Stimulated activated naive CD8-positive, alpha-beta T cell treated with anti-CD3 and anti-CD28 coated beads, Interleukin-15, Interleukin-2, amounts not matched to agents 100 U/mL and 50 U/mL, for 24 hours (primary cell): ENCODE measurements around the gene ATG5.
"Not testable (repeated sequence)": the region's sequence is repeated elsewhere in the genome, so short reads cannot be mapped to it uniquely, and the experiment has no call there.

Experiments
- ATAC-seq: fragments of 150-1000 bp; cut with Tn5 transposase; one replicate; pipeline ENCODE4 v1.10.0; 2021
- DNase-seq: peaks from one replicate; pipeline ENCODE4 v3.0.0; 2021

The ATG5 gene

GRCh38 chr6:106257195-106257594, 68.4 kb downstream of the ATG5 start:
- ATAC-seq (no peak), DNase-seq (no peak)

- DNase-seq, result no peak
- ATAC-seq, result no peak
Measured at GRCh38 chr6:106256201-106256968, 69.2 kb downstream of the ATG5 start.

GRCh38 chr6:106255306-106255705, 70.3 kb downstream of the ATG5 start:
- DNase-seq (no peak), ATAC-seq (no peak)

GRCh38 chr6:106254636-106255035, 70.9 kb downstream of the ATG5 start:
- no peak for DNase-seq
- no peak for ATAC-seq

- DNase-seq (no peak), ATAC-seq (no peak)
Measured at GRCh38 chr6:106253731-106254130, 71.8 kb downstream of the ATG5 start.

GRCh38 chr6:106253172-106253571, 72.4 kb downstream of the ATG5 start:
- ATAC-seq (no peak), DNase-seq (no peak)

- ATAC-seq (no peak), DNase-seq (no peak)
Measured at GRCh38 chr6:106252687-106253086, 72.9 kb downstream of the ATG5 start.

- DNase-seq, ATAC-seq: not testable (repeated sequence)
Measured at GRCh38 chr6:106251531-106252255, 73.9 kb downstream of the ATG5 start.

GRCh38 chr6:106250953-106251352, 74.6 kb downstream of the ATG5 start:
- DNase-seq (no peak), ATAC-seq (no peak)

GRCh38 chr6:106249658-106250057, 75.9 kb downstream of the ATG5 start:
- no peak for DNase-seq
- ATAC-seq, result no peak

- peak; percentile 23 for ATAC-seq
- DNase-seq, result no peak
Measured at GRCh38 chr6:106247733-106248132, 77.8 kb downstream of the ATG5 start.

GRCh38 chr6:106247293-106247692, 78.3 kb downstream of the ATG5 start:
- DNase-seq, result no peak
- no peak for ATAC-seq

GRCh38 chr6:106244931-106245330, 80.6 kb downstream of the ATG5 start:
- no peak for ATAC-seq
- no peak for DNase-seq

- no peak for DNase-seq
- no peak for ATAC-seq
Measured at GRCh38 chr6:106244521-106244920, 81.0 kb downstream of the ATG5 start.

- DNase-seq (no peak), ATAC-seq (no peak)
Measured at GRCh38 chr6:106243261-106243660, 82.3 kb downstream of the ATG5 start.

GRCh38 chr6:106241498-106241897, 84.1 kb downstream of the ATG5 start:
- ATAC-seq (no peak), DNase-seq (no peak)

GRCh38 chr6:106237286-106237685, 88.3 kb downstream of the ATG5 start:
- DNase-seq (no peak), ATAC-seq (no peak)

- ATAC-seq, DNase-seq: not testable (repeated sequence)
Measured at GRCh38 chr6:106229876-106230445, 95.6 kb downstream of the ATG5 start.

GRCh38 chr6:106227612-106228507, 97.7 kb downstream of the ATG5 start:
- no peak for ATAC-seq

GRCh38 chr6:106226676-106227075, 98.9 kb downstream of the ATG5 start:
- DNase-seq, result no peak
- ATAC-seq, result no peak

More at GRCh38 chr6:106227612-106228507, 97.7 kb downstream of the ATG5 start:
- DNase-seq, result no peak

- DNase-seq (no peak), ATAC-seq (no peak)
Measured at GRCh38 chr6:106225581-106225980, 100.0 kb downstream of the ATG5 start.

- ATAC-seq, result no peak
- DNase-seq, result peak; percentile 71
Measured at GRCh38 chr6:106223300-106223930, 102.1 kb downstream of the ATG5 start.
